HG02763 (cell line): ENCODE data around the gene TENM4.
"Not testable (repeated sequence)": the region's sequence is repeated elsewhere in the genome, so short reads cannot be mapped to it uniquely, and the experiment has no call there.

Experiments
- ATAC-seq: cut with Tn5 transposase; IDR thresholded peaks from one replicate; pipeline ENCODE4 v1.9.1; 2021; ENCODE audit warnings: mild to moderate bottlenecking, moderate library complexity; ENCODE audit not compliant: unreplicated experiment

TENM4 gene

DNA sequence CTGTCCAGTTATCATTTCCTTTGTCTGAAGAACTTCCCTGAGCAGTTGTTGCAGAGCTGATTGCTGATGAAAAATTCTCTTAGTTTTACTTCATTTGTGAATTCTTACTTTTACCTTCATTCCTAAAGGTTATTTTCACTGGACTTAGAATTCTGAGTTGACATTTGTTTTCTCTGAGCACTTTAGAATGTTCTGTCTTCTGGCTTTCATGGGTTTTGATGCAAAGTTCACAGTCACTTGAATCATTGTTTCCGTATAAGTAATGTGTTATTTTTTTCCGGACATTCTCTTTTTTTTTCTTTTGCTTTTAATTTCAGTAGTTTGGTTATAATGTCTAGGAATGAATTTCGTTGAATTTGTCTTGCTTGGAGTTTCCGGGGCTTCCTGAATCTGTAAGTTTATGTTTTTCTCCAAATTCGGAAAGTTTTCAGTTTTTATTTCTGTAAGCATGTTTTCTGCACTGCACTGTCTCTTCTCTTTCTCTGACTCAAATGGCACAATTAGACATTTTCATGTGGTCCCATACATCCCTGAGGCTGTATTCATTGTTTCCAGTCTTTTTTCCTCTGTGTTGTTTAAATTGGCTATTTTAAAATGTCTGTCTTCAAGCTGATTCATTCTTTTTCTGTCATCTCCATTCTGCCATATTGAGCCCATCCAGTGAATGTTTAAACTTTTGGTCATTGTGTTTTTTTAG lies 797.7 kb downstream of the TENM4 start:
- ATAC-seq, result no peak

GRCh38 chr11:78641541-78641940 lies 799.3 kb downstream of the TENM4 start:
- ATAC-seq, result no peak

DNA sequence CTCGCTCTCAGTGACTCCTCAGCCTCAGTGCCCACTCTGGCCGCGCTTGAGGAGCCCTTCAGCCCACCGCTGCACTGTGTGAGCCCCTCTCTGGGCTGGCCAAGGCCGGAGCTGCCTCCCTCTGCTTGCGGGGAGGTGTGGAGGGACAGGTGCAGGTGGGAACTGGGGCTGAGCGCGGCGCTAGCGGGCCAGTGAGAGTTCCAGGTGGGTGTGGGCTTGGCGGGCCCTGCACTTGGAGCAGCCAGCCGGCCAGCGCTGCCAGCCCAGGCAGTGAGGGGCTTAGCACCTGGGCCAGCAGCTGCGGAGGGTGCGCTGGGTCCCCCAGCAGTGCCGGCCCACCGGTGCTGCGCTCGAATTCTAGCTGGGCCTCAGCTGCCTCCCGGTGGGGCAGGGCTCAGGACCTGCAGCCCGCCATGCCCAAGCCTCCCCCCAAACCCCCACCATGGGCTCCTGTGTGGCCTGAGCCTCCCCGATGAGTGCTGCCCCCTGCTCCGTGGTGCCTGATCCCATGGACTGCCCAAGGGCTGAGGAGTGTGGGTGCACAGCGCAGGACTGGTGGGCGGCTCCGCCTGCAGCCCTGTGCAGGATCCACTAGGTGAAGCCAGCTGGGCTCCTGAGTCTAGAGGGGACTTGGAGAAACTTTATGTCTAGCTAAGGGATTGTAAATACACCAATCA lies 802.0 kb downstream of the TENM4 start:
- no peak for ATAC-seq

DNA sequence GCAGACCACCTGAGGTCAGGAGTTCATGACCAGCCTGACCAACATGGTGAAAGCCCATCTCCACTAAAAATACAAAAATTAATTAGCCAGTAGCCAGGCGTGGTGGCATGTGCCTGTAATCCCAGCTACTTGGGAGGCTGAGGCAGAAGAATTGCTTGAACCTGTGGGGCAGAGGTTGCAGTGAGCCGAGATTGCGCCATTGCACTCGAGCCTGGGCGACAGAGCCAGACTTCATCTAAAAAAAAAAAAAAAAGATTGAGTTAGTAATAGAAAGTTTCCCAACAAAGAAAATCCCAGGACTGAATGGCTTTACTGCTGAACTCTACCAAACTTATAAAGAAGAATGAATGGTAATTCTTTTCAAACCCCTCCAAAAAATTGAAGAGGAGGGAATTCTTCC lies 803.3 kb downstream of the TENM4 start:
- not testable (repeated sequence) for ATAC-seq

DNA sequence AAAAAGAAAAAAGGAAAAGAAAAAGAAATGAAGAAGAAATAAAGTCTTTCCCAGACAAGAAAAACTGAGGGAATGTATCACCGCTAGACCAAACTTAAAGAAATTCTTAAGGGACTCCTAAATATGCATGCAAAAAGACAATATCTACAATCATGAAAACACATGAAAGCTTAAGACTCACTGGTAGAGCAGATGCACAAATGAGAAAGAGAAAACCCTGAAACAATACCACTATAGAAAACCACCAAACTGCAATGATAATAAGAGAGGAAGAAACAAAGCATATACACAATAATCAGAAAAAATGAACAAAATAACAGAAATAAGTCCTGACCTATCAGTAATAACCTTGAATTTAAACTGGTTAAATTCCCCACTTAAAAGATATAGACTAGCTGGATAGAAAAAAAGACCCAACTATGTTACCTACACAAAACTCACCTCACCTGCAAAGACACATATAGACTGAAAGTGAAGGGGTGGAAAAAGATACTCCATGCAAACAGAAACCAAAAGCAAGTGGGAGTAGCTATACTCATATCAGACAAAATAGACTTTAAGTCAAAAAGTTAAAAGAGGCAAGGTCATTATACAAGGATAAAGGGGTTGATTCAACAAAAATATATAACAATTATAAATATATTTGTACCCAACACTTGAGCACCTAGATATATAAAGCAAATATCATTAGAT lies 804.9 kb downstream of the TENM4 start:
- ATAC-seq, result no peak

DNA sequence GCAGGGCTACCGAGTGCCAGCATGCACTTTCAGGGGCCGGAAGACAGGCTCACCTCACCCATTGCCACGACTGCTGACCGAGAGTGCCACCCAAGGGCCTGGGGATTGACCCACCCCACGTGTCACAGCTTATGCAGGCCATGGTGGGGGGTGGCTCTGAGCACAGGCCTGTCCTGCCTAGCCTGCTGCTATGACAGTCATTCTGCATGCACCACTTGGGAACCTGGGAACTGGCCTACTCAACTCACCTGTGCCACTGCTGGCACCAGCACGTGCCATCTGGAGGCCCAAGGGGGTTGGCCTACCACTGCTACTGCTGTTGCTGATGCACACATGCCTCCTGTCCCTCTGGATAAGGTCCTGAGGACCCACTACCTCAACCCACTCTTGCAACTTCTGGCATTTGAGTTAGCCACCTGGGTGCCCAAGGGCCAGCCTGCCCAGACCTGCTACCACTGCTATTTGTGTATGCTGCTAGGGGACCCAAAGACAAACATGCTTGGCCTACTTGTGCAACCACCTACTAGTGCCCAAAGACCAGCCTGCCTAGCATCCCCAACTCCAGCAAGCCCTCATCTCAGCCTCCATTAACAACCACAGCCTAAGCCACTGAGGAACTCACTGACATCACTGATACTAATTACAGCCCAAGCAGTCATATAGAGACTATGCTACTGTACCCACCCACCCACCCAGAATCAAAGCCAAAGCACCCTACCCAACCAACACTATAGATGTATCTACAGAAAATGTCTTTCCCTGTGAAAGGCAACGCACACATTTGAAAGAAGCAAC lies 807.1 kb downstream of the TENM4 start:
- ATAC-seq, result no peak

- no peak for ATAC-seq
Observed at GRCh38 chr11:78630561-78631303, 810.1 kb downstream of the TENM4 start.

- no peak for ATAC-seq
Observed at GRCh38 chr11:78630155-78630554, 810.7 kb downstream of the TENM4 start.

GRCh38 chr11:78622666-78623065 lies 818.2 kb downstream of the TENM4 start:
- ATAC-seq, result no peak

- no peak for ATAC-seq
Observed at GRCh38 chr11:78620159-78620558, 820.7 kb downstream of the TENM4 start.

- no peak for ATAC-seq
Observed at GRCh38 chr11:78615724-78616123, 825.1 kb downstream of the TENM4 start.

DNA sequence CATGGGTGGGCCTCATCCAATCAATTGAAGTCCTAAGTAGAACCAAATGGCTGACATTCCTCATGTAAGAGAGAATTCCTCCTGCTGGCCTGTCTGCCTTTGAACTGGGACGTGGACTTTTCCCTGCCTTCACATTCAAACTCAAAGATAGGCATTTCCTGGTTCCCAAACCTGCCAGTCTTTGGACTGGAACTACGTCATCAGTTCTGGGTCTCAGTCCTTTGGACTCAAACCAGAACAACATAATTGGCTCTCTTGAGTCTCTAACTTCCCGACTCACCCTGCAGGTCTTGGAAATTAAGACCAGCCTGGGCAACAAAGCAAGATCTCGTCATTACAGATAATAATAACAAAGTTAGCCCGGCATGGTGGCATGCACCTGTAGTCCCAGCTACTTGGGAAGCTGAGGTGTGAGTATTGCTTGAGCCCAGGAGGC lies 827.4 kb downstream of the TENM4 start:
- no peak for ATAC-seq

DNA sequence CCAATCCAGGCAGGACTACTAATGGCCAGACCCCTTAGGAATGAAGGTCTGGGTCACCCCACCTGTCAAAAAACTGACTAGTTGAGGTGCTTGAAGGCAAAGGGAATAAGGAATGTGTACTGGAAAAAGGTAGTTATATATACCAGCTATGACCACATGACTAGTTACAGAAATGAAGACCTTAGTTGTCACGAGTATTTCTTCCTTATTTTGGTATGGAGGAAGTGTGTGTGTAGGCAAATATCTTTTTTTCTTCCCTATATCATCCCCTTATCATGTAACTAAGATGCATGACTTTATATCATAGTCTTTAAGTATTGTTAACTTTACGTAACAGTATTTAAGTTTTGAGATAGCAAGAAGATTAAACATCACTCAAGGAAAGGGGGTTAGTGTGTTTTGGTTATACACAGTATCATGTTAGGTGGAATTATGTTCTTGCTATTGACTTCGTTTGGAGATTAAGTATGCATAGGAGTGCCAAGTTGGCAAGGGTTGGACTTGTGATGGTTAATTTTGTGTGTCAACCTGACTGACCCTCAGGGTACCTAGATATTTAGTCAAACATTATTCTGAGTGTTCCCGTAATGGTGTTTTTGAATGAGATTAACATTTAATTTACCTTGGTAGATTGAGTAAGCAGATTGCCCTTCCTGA lies 828.0 kb downstream of the TENM4 start:
- ATAC-seq, result no peak

DNA sequence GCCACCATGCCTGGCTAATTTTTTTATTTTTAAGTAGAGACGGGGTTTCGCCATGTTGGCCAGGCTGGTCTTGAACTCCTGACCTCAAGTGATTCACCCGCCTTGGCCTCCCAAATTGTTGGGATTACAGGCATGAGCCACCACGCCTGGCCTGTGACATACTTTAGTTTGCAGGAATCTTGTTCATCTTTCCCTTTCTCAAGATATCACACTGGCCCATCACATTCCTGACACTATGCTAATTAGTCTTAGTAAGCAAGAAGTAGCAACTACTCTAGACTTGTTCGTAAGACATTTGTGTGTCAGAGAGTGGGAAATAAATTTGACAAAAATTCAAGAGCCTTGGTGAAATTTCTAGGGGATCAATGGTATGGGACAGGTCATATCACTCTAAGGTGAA lies 831.5 kb downstream of the TENM4 start:
- ATAC-seq, result not testable (repeated sequence)

DNA sequence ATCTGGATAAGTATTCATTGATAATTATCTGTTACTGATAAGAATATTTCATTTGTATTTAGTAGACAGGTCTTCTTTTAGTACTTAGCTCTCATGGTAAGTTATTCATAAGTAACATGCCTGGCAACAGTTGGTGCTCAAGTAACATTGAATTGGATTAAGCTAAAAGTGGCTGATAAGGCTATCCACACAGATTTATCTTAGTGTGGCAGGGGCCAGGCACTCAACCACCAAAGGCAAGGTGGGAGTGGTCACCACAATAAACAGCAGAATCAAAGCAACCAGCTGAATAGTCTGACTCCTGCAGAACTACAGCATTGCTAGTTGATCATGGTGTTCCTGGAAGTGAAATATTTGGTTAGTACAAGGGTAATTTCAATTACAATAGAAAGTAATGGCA lies 833.1 kb downstream of the TENM4 start:
- ATAC-seq, result no peak

GRCh38 chr11:78606667-78607066 lies 834.2 kb downstream of the TENM4 start:
- no peak for ATAC-seq

GRCh38 chr11:78605296-78605695 lies 835.5 kb downstream of the TENM4 start:
- ATAC-seq, result no peak

- ATAC-seq, result no peak
Observed at GRCh38 chr11:78603792-78604191, 837.0 kb downstream of the TENM4 start.
